ENCODE data around the gene IFNGR1.
"Not testable (repeated sequence)": the region's sequence is repeated elsewhere in the genome, so short reads cannot be mapped to it uniquely, and the experiment has no call there.

The IFNGR1 gene

DNA sequence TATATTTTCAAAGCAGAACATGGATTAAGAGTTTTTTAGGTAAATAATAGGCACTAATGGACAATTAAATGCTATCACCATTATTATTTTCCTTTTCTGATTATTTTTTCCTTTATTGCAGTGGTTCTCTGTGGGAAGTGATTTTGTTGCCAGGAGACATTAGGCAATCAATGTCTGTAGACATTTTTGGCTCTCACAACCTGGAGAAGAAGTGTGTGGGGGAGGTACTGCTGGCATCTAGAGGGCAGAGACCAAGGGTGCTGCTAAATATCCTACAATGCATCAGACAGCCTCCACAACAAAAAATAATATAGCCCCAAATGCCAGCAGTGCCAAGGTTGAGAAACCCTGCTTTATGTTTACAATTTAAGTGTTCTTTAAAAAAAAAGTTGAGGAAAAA lies 8.3 kb downstream of the IFNGR1 start:
- DNase-seq, result no peak

DNA sequence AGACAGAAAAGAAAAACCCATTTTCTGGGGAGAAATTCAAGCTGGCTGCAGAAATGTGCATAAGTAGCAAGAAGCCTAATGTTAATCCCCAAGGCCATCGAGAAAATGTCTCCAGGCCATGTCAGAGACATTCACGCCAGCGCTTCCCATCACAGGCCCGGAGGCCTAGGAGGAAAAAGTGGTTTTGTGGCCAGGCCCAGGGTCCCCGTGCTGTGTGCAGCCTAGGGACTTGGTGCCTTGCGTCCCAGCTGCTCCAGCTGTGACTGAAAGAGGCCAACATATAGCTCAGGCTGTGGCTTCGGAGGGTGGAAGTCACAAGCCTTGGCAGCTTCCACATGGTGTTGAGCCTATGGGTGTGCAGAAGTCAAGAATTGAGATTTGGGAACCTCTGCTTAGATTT lies 10.9 kb downstream of the IFNGR1 start:
- no peak for DNase-seq

GRCh38 chr6:137207457-137207856 lies 11.7 kb downstream of the IFNGR1 start:
- not testable (repeated sequence) for DNase-seq

DNA sequence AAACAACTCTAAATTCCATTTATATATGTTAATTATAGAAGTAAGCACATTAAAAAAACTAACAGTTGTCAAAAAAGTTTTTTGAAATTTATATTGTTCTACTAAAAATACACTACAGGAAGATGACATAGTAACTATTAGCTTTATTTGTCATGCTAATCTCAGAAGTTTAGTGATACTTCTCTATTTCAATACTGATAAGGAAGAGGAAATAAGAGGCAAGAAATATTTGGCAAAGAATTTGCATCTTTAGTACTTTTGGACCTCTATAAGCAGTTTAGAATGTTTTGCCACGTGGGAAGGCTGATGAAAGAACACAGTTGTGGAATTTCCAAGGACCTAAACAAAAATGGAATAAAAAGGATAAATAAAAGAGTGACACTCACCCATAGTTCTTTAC lies 12.6 kb downstream of the IFNGR1 start:
- DNase-seq, result no peak

DNA sequence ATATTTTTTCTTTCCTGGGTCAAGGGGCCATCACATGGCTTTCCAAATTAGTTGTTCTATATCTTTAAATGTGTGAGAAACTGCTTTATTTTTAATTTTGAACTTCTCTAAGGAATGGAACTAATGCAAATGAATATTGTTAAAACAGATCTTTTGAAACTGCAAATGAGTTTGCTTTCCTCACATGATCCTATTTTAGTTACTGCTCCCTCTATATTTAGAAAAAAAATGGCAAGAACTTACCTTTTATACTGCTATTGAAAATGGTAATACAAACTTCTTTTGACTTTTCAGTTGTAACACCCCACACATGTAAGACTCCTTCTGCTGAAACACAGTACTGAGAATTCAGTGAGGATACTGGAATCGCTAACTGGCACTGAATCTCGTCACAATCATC lies 15.9 kb downstream of the IFNGR1 start:
- DNase-seq, result no peak

GRCh38 chr6:137202078-137202477 lies 17.1 kb downstream of the IFNGR1 start:
- no peak for DNase-seq

DNA sequence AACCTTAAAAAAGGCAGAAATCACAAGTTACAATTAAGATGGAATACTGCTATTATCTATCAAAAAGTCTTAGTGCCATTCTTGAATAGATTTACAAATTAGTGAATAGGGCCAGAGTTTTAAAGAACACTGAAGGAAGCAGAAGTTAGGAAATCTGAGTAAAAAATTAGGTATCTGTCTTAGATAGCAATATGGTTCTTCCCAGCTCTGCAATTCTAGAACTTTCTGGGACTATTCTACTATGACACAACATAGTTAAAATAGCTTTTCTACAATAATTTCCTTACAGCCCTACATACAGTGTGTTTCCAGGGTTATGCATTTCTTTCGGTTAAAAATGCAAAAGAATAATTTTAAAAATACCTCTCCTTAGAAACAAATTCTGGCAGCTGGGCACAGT lies 18.2 kb downstream of the IFNGR1 start:
- no peak for DNase-seq

DNA sequence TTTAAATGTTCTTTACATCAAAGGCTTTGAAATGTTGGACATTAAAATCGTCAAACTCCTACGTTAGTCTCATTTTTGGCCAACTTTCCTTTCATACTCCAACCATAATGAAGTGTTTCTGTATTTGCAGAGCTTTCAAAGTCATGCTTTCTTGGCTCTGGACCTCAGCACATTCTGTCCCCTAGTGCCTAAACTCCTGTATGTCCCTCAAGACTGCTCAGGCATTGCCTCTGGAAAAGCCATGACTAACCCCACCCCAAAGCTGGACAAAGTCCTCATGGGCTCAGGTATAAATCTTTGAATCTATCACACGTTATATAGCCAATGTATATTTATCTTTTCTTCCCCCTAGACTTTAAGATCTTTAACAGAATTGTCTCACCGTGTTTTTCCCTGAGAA lies 18.9 kb downstream of the IFNGR1 start:
- DNase-seq, result no peak

GRCh38 chr6:137197684-137198645 lies 21.2 kb downstream of the IFNGR1 start:
- DNase-seq, result no peak

GRCh38 chr6:137193256-137194070 lies 25.7 kb downstream of the IFNGR1 start:
- no peak for DNase-seq

DNA sequence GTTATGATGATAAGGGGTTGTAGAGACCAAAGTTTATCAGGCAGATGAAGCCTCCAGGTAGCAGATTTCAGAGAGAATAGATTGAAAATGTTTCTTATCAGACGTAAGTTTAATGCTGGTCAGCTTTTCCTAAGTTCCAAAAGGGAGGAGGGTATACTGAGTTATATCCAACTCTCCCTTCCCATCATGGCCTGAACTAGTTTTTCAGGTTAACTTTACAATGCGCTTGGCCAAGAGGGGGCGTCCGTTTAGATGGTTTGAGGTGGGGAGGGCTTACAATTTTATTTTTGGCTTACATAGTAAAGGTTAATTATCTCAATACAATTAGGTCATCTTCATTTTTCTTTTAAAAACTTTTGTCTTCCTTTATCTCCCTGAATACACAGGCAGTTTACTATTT lies 26.4 kb downstream of the IFNGR1 start:
- DNase-seq, result no peak

GRCh38 chr6:137191670-137192069 lies 27.5 kb downstream of the IFNGR1 start:
- no peak for DNase-seq

DNA sequence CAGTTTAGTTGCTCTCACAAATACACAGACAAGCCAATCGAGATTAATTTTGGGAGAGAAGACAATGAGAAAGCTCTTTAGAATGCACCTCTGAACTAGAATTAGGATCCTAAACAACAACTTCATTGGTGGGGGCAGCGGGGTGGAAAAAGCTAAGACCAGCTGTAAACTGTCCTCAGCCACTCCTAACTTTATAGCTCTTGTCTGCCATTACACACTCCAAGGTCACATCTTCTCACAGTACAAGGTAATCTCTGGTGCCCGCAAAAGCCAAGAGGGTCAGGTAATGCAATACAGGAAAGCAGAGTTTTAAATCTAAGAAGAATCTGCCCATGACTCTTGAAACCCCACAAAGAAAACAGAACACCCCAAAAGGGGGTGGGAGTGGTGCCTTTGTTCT lies 27.9 kb downstream of the IFNGR1 start:
- DNase-seq, result no peak

- no peak for DNase-seq
These were observed 28.5 kb downstream of the IFNGR1 start for GRCh38 chr6:137190583-137191094.

DNA sequence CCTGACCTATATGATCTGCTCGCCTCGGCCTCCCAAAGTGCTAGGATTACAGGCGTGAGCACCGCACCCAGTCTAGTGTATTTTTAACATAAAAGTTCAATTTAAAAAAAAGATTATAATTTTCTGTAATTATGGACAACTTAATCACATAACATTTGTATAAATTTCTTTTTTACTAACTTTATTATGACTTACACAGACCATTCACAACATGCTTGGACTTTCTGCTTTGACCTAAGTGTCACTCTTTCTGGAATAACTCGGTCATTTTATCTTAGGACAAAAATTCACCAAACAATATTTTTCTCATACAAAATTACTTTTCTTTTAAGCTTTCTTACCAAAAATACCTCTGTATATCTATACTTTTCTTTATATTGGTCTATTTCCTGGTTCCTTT lies 30.3 kb downstream of the IFNGR1 start:
- DNase-seq, result no peak

- no peak for DNase-seq
These were observed 33.9 kb downstream of the IFNGR1 start for GRCh38 chr6:137185290-137185689.

- no peak for DNase-seq
These were observed 36.5 kb downstream of the IFNGR1 start for GRCh38 chr6:137182654-137183073.

DNA sequence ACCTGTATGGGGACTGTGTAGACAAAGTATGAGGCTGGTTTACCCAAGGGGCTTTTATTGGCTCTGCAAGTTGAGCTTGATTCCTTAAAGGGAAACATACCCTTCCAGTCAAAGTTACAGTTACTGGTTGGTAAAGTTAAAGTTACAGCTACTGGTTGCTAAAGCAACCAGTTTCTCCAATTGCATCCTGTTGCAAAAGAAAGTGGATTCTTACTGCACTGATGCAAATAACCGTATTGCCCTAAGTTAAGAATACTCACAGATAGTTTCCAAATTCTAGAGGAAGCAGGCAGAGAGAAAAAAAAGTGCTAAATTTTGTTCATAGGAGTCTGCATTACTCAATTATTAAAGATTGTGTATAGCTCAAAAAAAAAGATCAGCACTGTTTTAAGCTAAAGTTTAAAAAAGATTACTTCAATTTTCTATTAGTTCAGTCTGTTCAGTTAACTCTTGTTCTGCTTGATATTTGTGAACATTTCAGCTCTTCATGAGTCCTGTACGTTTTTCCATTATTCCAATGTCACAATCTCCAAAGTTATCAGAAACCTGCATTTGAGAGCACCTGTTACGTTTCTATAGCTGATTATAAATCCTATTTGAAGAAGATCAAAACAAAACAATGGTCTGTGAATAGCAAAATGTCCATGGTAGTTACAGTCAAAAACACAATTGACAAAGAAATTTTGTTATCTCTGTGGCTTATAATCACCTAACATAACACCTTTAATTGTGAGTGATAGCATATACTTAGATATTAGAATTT lies 37.1 kb downstream of the IFNGR1 start:
- DNase-seq, result no peak

DNA sequence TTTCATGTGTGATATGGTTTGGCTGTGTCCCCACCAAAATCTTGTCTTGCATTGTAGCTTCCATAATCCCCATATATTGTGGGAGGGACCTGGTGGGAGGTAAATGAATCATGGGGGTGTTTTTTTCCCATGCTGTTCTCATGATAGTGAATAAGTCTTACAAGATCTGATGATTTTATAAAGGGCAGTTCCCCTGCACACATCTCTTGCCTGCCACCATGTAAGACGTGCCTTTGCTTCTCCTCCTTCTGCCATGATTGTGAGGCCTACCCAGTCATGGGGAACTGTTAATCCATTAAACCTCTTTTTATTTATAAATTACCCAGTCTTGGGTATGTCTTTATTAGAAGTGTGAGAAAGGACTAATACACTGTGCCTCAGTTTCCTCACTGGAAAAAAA lies 41.6 kb downstream of the IFNGR1 start:
- DNase-seq, result no peak

DNA sequence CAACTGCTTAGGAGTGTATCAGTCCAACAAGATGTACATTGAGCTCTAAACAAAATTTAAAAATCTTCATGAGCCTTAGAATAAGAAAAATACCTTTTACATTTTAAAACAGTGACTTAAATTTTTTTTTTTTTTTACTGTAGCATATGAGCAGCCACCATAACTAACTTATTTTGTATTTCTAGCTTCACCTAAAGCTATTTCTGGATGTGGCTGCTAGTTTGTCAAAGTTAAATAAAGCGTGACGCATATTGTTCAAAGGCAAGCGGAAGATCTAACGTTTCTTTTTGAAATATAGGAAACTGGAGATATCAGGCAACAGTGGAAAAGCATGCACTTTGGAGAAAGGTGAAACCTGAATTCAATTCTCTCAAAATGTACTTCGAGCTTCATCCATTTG lies 42.5 kb downstream of the IFNGR1 start:
- no peak for DNase-seq

DNA sequence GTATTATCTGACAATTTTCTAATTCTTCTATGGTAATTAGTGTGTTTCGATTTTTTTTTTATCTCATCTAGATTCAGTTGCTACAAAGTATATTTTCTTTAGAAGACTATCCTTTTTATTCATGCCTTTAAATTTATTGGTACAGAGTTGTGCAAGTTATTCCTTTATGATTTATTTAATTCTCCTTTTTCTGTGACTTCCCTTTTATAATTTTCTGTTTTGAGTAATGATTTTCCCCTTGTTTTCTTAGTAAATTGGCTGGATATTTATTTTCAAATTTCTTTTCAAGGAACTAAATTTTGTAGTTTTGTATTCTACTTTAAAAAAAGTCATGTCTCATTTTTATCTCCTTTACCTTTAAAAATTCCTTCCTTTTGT lies 43.3 kb downstream of the IFNGR1 start:
- no peak for DNase-seq

GRCh38 chr6:137175157-137175867 lies 43.9 kb downstream of the IFNGR1 start:
- DNase-seq, result no peak

Measured in T-helper 9 cell (primary cell).